CD4-positive, alpha-beta T cell treated with Interleukin-4 for 1 hour (primary cell): ENCODE results near the gene PLCH1.

Experiments used
- DNase-seq, 2 donors: peaks; one replicate each; pipeline ENCODE4 v3.0.0-alpha.2; 2020 to 2022

Gene PLCH1

DNA sequence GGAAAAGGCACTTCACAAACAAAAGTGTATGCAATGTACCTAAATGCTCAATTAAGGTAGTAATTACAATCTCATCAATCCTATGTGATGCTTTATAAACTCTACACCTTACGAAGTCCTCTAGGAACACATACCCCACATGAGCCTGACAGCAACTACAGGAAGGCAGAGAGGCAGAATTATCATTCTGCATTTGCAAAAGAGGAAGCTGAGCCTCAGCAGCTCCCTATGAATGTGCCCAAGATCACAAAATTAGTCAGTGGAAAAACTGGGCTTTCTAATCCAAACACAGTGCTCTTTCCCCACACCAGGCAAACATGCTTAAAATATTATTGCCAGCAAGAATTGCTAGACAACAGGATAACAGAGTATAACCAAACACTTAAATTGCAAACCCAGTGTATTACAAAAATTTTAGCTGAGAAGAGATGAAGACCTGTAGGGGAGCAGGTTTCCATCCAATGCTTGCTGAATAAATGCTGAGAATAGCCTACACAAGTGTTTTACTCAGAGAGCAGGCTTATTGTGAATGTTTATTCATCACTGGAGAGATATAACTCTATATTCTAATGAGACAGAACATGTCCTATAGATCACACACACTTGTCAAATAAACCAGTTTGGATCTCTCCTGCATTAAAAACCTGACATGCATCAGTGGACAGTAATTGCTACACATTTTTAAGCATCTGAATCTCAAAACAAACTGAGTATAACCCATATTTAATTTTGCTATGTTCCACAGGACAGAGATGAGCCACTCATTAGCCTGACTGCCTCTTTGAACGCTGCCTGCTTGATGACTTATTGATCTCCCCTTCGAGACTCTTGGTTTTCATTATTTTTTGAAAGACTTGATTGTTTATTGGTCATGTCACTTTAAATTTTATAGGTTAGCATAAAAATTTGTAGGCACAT lies 62.2 kb downstream of the PLCH1 start:
- no peak for DNase-seq

DNA sequence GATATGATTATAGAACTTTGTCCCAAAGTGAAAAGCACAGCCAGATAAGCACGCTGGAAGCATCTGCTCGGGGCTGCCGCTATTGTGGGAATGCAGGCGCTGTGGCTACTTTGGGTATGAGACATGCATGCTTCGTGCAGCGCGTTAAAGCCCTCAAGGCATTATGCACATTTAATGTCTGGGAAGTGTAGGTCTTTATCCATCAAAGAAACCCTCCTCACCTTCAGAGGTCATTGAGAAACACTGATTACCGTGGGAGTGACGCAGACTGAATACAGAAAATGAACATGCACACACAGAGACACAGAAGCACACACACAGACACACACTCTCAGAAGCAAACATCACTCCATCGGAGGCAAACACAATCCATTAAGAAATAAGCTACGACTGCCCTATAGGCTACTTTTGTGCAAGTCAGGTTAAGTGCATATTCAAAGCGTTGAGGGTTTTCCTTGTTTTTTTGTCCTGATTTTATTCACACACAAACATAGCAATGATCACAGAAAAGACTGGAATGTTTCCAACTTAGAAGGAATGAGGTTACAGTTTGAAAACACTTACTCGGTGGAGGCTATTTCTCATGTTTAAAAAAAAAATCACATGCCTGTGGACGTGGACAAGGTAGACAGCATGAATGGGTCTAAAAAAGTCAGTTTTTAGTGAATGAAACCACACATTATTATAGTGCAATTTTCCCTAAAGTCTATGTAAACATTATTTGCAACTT lies 68.5 kb downstream of the PLCH1 start:
- DNase-seq, result no peak

DNA sequence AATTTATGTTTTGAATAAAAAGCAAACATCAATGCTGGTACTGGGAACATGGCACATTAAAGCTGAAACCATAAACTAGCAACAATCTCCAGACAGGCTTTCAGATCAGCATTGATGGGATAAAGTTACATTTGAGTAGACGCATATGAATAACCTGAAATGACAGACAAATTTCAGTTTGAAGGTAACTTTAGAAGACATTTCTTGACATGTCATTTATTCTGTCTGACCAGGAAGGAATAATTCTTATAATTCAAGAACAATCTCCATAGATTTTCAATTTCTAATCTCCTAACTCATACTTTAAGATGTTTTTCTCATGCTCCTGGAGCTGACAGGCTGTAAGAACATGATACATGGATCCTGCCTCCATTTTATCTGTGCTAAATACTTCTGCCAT lies 69.8 kb downstream of the PLCH1 start:
- no peak for DNase-seq

DNA sequence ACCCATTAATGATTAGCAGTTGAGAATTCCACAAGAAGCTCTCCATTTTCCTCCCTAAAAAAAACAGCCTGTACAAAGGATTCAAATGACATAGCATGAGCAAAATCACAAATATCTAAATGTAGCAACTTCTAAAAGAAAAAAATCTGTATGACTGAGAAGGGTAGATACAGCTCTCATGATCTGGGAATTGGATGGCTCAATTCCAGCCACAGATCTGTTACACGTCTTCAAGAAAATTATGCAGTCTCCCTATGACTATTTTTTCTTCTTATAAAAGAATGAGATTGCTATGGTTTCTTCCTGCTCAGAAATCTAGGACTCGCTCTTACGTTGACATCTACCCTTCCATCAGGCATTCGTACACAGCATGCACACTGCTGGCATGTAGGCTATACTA lies 71.5 kb downstream of the PLCH1 start:
- no peak for DNase-seq

DNA sequence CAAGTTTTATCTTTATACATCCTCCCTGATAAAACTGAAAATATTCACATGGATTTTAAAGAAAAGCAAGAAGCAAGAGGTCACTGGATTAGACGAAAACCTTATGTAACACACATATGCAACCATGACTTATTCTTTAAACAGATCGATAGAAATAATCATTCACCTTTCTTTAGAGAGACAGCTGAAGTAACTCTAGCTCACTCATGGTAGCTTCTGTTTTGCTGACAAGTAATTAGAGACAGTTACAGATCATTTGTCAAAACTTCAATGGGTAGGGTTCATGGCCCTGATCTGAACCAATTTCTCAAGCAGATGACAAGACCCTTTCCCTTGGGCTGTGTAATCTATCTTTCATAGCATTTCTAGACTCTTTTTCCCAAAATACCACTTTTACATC lies 74.5 kb downstream of the PLCH1 start:
- no peak for DNase-seq

DNA sequence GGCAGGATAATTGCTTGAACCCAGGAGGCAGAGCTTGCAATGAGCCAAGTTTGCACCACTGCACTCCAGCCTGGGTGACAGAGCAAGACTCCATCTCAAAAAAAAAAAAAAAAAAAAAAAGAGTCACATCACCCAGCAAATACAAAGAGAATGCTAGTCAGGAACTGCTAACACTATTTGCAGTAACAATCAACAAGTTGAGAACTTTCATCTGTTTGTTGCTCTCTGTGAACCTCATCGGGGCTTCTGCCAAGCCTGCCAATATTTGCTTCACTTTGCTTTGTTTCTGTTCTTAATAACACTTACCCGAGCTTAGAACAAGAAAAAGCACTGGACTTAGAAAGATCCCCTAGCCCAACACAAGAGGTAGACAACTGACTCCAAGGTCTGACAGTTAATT lies 76.9 kb downstream of the PLCH1 start:
- no peak for DNase-seq

DNA sequence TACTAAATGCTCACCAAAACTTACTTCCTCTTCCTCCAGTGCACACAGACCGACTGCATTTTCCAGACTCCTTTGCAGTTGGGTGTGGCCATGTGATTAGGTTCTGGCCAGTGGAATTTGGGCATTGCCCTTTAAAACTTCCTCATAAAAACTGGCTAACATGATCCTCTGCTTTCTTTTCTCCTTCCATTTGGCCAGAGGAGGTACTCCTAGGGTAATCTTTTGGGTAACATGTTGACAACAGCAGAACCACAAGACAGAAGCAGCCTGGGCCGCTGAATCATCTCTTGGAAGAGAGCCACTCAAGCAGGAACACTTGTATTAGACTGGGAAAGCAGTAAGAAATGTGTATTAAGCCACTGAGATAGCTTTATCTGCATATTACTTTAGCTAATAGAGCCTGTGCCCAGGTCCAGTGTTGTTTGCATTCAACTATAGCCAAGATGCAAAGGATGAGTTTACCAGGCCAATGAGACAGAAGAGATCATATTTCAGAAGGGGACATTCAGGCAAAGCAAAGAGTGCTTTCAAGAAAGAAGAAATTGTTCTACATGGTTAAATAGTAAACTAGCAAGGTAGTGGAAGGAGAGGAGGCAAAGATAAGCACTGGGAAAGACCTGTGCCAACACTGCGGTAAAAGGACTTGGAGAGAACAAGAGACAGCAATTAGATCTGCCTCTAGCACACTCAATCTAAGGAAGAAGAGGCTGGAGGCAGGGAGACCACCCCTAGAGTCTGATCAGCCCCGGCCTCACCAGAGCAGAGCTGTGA lies 79.8 kb downstream of the PLCH1 start:
- DNase-seq, result no peak

DNA sequence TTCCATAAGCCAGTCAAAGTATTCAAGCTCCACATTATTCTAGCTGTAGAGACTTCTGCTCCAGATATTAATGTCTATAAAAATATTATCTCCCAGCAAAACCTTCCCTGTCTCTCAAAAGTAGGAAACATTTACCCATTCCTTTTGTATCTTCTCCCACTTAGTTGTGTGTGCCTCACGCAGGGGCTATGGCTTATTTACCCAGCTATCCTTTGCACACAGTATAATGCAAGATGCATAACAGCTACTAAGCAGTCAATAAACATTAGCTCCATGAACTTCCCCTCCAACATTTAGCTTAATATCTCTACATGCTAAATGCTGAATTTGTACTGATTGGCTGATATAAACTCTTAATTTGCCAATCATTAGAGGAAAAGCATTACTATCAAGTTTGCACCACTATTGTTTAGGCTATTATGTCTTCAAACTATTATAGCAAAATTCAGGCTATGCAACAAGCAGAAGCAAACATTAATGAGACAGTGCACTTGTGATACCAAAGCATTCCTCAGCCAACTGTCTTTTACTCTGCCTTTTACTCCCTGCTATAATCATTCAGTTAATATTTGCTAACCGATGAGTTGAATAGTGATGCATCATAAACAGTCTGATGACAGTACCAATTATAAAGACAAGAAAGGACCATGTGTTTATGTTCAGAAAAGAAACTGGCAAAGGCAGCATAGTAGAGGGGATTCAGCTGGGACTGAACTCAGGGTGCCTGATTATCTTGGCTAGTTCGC lies 81.2 kb downstream of the PLCH1 start:
- DNase-seq, result no peak

DNA sequence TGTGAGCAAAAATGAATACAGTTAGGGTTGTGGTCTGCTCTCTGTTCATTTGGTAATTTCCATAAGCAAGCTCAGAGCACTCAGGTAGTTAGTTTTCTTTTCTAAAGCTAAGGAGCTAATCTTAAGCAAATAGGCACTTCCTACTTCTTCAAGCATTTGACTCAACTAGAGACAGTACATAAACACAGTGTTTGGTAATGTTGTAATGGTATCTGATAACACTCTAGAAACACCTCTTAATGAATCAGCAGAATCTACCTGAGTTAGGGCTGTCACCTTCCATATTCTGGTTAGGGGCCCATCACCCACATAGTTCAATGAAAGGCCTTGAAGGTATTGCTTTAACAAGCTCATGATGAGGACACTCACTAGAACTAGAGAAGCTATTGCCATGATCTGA lies 83.1 kb downstream of the PLCH1 start:
- no peak for DNase-seq

DNA sequence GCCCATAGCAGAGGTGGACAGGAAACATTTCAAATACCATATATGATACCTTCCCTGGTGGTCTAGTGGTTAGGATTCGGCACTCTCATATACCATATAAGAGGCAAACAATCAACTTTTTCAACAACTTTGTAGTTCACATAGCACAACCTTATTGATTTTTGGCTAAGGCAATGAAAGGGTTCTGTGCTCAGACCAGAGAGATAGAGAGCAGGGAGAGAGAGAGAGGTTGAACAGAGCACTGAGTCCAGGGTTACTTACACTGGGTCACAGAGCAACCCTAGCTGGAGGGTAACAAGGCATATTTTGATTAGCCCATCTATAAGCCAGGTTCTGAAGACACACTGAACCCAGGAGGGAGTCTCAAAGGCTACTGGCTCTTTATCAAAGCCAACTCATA lies 83.8 kb downstream of the PLCH1 start:
- DNase-seq, result no peak

DNA sequence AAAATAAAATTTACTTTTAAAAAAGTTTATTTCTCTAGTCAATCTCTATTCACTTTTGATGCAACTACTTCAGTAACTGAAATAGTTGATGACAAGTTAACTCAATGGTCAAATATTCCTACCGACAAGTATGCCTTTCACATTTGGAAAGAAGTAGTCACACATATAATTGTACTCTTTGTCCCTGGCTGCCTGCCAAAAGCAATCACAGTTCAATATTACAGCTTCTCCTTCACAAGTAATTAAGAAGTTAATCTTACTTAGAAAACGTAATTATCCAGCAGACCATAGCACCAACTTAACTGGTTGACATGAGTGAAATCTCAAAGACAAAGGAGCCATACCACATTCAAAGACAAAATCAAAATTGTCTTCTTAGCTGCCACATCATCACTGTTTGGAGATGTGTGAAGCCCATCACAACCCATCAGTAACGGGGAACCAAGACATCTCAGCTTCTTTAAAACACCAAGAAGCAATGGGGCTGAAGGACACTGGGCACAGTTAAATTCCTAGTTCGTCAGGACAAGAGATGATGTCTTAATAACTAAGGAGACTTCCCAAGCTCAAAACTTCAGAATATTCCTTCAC lies 86.1 kb downstream of the PLCH1 start:
- DNase-seq, result no peak

DNA sequence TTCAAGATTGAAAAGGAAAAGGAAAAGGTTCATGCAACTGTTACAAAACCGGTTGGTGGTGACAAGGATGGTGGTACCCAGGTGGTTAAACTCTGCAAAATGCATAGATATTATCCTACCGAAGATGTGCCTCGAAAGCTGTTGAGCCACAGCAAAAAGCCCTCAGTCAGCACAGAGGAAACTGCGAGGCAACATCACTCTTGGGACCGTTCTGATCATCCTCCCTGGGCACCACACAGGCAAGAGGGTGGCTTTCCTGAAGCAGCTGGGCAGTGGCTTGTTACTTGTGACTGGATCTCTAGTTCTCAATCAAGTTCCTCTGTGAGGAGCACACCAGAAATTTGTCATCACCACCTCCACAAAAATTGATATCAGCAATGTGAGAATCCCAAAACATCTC lies 86.9 kb downstream of the PLCH1 start:
- DNase-seq, result no peak

DNA sequence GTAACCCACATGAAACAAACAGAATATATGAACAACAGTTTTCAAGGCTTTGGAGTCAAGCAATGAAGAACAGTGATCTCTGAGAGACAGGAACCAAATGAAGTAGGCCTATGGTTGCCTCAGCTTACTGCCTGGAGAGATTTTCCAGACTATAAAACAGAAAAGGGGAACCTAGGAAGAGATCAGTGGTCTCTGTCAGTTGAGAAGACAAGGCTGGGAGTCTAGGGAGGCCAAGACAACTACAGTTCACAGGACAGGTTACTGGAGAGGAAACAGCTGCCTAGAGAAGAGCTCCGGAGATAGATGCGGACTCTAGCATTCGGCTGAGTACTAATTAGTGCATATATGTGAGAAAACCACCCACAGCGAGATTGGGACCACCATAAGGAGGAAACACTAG lies 87.7 kb downstream of the PLCH1 start:
- DNase-seq, result no peak

DNA sequence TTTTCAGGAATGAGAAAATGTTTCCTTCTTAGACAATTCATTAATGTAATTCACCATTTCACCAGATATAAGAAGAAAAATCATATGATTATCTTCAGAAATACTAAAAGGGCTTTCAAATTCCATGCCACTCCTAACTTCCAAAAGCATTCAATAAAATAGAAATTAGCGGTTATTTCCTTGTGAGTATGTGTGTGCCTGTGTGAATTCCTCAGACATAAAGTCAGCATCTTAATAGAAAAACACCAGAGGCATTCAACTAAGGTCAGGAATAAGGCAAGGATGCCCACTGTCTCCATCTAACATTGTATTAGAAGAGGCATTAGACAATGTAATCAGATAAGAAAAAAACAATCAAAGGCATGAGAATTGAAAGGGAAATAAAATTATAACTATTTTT lies 88.4 kb downstream of the PLCH1 start:
- DNase-seq, result no peak

DNA sequence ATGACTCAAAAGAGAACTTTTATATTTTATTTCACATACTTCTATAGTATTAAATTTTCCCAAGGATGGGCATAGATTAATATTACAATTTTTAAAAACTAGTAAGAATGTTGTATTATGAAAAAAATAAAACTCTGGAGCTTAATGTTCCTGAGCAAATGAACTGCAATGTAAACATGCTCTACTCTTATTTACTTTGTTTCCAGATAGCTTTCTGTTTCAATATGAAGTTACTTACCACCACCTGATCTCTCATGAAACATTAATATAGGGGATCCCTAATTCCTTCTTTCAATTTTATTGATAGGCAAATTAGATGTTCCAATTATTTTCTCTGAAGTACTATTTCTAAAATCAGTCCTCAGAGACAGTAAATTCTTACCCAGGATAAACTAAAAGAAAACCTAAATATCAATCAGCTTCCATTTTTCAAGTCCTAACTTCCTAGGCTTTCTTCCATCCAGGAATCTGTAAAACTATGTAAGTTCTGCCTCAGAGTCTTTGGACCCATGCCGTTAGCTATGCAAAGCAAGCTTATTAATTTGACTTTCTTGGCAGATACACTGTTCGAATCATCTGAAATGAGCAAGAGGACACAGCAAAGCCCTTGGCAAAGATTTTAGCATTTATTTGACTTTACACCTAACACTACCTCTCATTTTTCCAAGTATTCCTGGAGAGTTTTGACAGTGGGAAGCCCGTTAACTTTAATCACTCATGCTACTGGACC lies 93.2 kb downstream of the PLCH1 start:
- DNase-seq, result no peak

DNA sequence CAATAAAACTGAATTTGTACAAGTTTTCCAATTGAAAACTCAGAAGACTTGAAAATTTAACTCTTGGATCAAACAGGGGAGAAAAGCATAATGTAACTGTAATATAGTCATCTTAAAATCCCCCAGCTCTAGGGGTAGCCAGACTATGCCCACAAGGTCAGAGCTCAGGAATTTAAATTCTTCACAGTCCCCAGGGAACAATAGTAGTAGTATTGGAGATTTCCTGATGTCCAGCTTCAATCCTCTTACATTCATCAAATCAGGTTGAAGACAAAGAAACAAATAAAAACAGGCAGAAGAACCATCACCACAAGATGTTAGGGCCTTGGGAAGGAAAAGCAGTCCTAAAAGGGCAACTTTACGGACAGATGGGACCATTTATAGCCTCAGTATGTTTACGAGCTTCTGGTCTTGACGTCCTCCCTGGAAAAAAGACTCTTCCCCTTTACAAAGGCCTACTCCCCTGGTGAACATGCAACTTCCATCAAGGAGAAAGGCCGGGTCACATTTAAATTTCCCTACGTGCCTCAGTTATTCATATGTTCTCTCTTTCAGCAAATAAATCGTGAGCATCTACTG lies 96.8 kb downstream of the PLCH1 start:
- DNase-seq, result no peak

DNA sequence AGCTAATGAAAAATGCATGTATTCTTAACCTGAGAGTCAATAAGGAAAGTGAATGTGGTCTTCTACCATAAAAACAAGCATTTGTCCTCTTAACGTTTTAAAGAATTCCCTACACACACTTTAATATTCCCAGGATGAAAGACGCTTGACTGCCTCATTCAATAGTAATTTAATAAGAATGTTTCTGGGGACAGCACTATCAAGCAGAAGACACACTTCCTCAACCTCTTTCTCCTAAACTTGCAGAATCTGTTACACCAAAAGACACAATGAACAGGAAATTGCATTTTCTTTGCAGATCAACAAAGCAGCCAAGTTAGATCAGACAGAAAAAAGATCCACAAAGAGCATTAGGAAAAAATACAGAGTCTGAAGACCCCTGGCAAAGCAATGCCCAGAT lies 97.7 kb downstream of the PLCH1 start:
- no peak for DNase-seq

DNA sequence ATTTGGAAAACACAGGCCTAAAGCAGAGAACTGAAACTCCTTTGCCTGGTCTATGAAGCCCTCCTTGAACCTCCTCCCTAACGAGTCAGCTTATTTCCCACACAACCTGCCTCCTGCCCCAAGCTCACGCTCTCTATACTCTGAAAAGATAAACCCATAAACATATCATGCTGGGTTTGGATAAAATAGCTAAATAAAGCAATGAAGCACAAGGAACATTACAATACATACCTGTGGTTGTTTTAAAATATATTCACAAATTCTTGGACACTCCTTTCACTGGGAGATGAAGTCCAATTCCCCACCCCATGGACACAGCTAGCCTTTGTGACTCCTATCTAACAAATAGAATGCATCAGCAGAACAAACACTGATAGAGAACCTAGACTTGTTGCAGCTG lies 98.2 kb downstream of the PLCH1 start:
- no peak for DNase-seq

DNA sequence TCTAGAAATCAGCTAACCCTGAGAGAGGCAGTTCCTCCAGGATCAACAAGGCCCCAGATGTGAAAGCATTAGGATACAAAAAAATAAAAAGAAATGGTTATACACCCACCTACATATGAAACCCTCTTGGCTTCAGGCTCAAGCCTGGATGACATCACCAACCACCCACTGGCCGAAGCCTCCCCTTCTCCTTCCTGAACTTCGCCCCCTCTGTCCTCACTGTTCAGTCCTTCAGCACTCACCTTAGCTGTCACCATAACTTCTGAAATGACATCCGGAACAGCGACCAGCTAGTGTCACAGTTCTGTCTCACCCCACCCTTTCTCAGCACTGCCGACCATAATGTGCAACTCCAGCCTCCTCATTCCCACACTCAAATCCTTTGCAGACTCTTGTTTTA lies 98.7 kb downstream of the PLCH1 start:
- DNase-seq, result no peak

DNA sequence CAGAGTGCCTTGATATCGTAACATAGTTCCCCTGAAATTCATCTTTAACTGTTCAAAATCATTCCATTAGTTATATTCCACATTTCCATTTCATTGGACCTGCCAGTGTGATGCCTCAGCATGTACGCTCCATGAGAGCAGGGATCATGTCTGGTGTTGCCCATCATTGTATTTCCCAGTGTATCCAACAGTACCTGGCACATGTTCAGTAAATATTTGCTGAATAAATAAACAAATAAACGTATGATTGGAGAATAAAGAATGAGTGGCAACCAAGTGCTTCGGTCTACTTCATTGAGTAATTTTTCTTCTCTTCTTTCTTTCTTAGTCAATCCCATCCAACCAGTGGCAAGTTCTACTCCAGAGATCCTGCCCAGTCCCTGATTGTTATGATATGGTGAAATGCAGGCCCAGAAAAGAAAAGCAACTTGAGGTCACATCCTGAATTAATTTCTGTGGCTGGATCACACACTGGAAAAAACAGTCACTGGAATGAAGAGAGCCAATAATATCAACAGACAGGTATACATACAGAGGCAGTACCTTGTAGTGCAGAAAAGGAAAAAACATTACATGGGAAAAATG lies 101.2 kb downstream of the PLCH1 start:
- DNase-seq, result no peak

DNA sequence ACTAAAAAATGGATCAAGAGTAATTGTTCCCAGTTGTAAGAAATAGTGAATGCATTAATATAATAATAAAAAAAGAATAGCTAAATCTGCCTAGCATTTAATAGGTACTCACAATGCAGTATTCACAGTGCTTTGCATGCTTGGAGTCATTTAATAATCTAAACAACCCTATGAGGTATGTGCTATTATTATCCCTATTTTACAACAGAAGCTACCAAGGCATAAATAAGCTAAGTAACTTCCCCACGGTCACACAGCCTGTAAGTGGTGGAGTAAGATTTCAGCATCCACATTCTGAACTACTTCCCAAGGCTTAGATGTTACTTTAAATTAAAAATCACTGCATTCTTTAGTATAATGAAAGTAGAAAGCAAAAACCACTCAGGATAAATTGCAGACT lies 102.9 kb downstream of the PLCH1 start:
- no peak for DNase-seq
